GM13977 (cell line): ENCODE data around the gene CNTFR.

Experiments used
- DNase-seq: peaks from one replicate; pipeline ENCODE4 v3.0.0; 2012; ENCODE audit warnings: low spot score
- CTCF ChIP-seq: IDR thresholded peaks from 2 replicates; pipeline ENCODE4 v1.5.1; 2012; ENCODE audit warnings: mild to moderate bottlenecking, control low read depth; ENCODE audit not compliant: insufficient read depth; ENCODE audit errors: extremely low read depth, missing control alignments
- in situ Hi-C: fragments of 300-500 bp; cut with MboI; formaldehyde crosslinking; loops from one replicate; pipeline ENCODE4 v1.12.0; 2022; ENCODE audit warnings: low sequenced_read_pairs, low pct_unique_long_range_greater_than_20kb, mixed read lengths, inconsistent platforms; ENCODE audit not compliant: unreplicated experiment

Gene CNTFR

GRCh38 chr9:34606905-34607304 is 17.4 kb upstream of the CNTFR start:
- no peak for TF ChIP-seq CTCF
- in situ Hi-C loops: no loop called here
- DNase-seq: no peak

DNA sequence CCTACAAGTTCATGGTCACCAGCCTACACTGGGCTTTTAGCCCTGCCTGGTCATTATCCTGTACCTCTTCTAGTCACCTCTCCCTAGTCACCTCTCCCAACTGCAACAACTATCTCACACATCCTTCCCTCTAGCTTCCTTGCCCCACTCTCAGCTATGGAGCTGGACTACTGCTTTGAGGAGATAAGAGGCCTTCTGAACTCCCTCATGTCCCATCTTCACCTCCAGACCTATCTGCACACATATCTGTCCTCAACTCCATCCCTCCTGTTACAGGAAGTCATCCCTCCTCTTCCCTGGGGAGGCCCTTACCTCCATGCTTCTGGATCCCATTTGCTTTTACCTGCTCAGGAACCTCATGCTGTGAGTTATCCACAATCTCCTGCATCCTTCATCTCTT is 16.7 kb upstream of the CNTFR start:
- TF ChIP-seq CTCF: no peak
- no peak for DNase-seq
- in situ Hi-C loops: no loop called here

GRCh38 chr9:34603610-34604231 is 14.2 kb upstream of the CNTFR start:
- DNase-seq: peak; percentile 88
- TF ChIP-seq CTCF: peak; percentile 92
- in situ Hi-C loops: no loop called here

DNA sequence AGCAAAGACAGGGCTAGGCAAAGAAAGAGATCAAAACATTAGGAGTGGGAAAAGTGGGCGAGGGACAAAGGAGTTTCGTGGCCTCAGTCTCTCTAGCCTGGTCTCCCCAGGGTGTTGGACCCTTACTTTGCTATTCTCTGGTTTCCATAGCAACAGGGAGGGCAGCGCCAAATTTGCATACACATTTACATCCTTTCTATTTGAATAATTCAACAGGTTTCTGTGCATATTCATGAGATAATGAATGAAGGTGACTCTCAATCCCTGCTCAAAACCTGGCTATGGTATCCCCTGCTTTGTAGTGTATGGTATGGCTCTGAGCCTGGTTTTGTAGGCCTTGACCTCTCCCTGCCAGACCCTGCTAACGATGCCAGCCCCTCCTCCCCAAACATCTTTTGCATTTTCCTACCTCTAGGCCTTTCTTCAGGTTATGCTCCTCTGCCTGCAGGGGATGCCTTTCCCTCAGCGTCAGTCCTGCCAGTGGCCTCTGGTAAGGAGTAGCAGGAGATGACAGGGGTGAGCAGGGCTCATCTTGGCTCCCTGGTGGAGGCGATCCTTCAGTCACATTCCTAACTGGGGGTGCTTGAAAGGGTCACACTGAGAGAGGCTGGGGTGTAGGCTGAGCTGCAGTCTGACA is 12.5 kb upstream of the CNTFR start:
- in situ Hi-C loops: no loop called here
- DNase-seq: no peak
- TF ChIP-seq CTCF: no peak

DNA sequence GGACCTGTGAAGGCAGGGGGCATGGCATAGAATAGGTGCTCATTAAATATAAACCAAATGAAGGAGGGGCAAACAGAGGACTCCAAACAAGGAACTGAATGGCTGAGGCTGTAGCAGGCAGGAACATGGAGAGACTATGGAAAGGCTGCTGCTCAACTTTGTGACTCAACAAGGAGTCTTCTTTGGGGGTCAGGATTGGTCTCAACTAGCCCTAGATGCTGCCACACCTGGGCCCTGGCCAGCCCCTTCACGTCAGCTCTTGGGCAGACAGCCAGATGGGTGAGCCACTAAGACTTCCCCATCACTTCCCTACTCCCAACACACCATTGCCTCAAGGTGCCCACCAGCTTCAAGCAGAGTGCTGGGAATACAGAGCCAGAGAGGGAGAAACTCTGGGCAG is 11.4 kb upstream of the CNTFR start:
- in situ Hi-C loops: no loop called here
- TF ChIP-seq CTCF: no peak
- no peak for DNase-seq

DNA sequence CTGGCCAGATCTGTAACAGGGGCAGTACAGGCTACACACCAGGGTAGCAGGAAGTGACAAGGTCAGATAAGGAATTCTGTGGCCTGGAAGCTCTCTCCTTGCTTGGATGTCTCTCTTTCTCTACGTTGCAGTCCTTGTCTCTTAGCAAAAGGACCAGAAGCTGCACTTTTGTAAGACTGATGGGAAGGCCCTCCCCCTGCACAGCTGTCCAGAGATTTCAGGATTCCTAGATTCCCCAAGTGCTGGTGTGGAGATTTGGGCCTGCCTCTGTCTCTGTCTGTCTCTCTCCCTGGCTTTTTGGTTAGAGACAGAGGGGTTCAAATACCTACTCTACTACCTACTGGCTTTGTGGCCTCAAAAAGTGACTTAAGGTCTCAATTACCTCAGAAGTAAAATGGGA is 10.0 kb upstream of the CNTFR start:
- in situ Hi-C loops: loop anchor here (25.0 kb wide), 1 partner anchor 162 kb away; no protein-coding TSS in a partner anchor
- DNase-seq: no peak
- TF ChIP-seq CTCF: no peak
